Osteoblast (primary cell): ENCODE data around the gene NBAS. TPM values are rescaled to one million over a fixed set of nuclear protein-coding genes. Genes with fewer than 3 reads are reported as not detected.
"Not testable (repeated sequence)": the region's sequence is repeated elsewhere in the genome, so short reads cannot be mapped to it uniquely, and the experiment has no call there.

Experiments
- DNase-seq: peaks from one replicate; pipeline ENCODE4 v3.0.0; 2011; ENCODE audit warnings: low spot score, mixed read lengths; ENCODE audit not compliant: insufficient read length; ENCODE audit errors: missing footprints
- H2AFZ ChIP-seq: 2 replicates; pipeline ENCODE4 v1.6.0; 2011; ENCODE audit warnings: mild to moderate bottlenecking, low read length
- H3K27ac ChIP-seq: 2 replicates; pipeline ENCODE4 v1.5.1; 2011; ENCODE audit warnings: mild to moderate bottlenecking, low read depth, low read length, moderate library complexity
- H3K27me3 ChIP-seq: 2 replicates; pipeline ENCODE4 v1.6.0; 2012; ENCODE audit warnings: mild to moderate bottlenecking, control low read depth, inconsistent platforms, low read length, moderate library complexity; ENCODE audit not compliant: insufficient read depth
- H3K36me3 ChIP-seq: 2 replicates; pipeline ENCODE4 v1.5.1; 2011; ENCODE audit warnings: mild to moderate bottlenecking, low read length, control low read depth, moderate library complexity; ENCODE audit not compliant: insufficient read depth
- H3K4me1 ChIP-seq: 2 replicates; pipeline ENCODE4 v1.5.1; 2011; ENCODE audit warnings: mild to moderate bottlenecking, low read length, control low read depth, moderate library complexity; ENCODE audit not compliant: insufficient read depth
- H3K4me2 ChIP-seq: 2 replicates; pipeline ENCODE4 v1.6.0; 2011; ENCODE audit warnings: mild to moderate bottlenecking, low read length; ENCODE audit not compliant: insufficient read depth
- H3K4me3 ChIP-seq: fragments of 200-600 bp; sonication (generic); 3 replicates; pipeline ENCODE4 v1.5.1; 2012; ENCODE audit warnings: mild to moderate bottlenecking, low read length, inconsistent platforms; ENCODE audit not compliant: insufficient read depth
- H3K79me2 ChIP-seq: 2 replicates; pipeline ENCODE4 v1.6.0; 2012; ENCODE audit warnings: mild to moderate bottlenecking, low read length, control low read depth, inconsistent platforms; ENCODE audit not compliant: insufficient read depth
- H3K9me3 ChIP-seq: 2 replicates; pipeline ENCODE4 v1.5.1; 2011; ENCODE audit warnings: low read depth, low read length, control low read depth
- H4K20me1 ChIP-seq: 2 replicates; pipeline ENCODE4 v1.6.0; 2012; ENCODE audit warnings: mild to moderate bottlenecking, low read length, control low read depth; ENCODE audit not compliant: insufficient read depth
- CTCF ChIP-seq: IDR thresholded peaks from 2 replicates; pipeline ENCODE4 v1.5.1; 2011; ENCODE audit warnings: mild to moderate bottlenecking, low read depth, low read length, moderate library complexity; ENCODE audit errors: extremely low read depth
- total RNA-seq: library from RNA; depleted of rRNA; stranded (reverse); fragments of >200 nt; gene quantifications from 2 replicates; pipeline ENCODE4 v1.2.3, GENCODE V29; 2012

Gene NBAS
- total RNA-seq, 1 donor, result 98.1 TPM

GRCh38 chr2:15521641-15522181, 39.4 kb downstream of the NBAS start:
- H3K27me3 ChIP-seq, result no peaks in the 10 kb centered on the region
- no peak overlapping the region for H3K4me2 ChIP-seq
- H3K9me3 ChIP-seq, result no peaks in the 10 kb centered on the region
- TF ChIP-seq CTCF, result no peak
- no peaks in the 10 kb centered on the region for H3K4me1 ChIP-seq
- no peak overlapping the region for H2AFZ ChIP-seq
- H3K36me3 ChIP-seq, result peaks cover 16% of the 10 kb centered on the region
- H3K79me2 ChIP-seq, result no peaks in the 10 kb centered on the region
- no peak overlapping the region for H3K27ac ChIP-seq
- H4K20me1 ChIP-seq, result no peaks in the 10 kb centered on the region
- H3K4me3 ChIP-seq, result no peak overlapping the region
- no peak for DNase-seq

GRCh38 chr2:15520346-15520745, 40.8 kb downstream of the NBAS start:
- no peak overlapping the region for H2AFZ ChIP-seq

GRCh38 chr2:15518759-15519158, 42.4 kb downstream of the NBAS start:
- not testable (repeated sequence) for H3K9me3 ChIP-seq, H3K4me1 ChIP-seq, H3K4me3 ChIP-seq, H2AFZ ChIP-seq, H3K27me3 ChIP-seq, H3K27ac ChIP-seq, DNase-seq, H3K79me2 ChIP-seq, H3K4me2 ChIP-seq, H4K20me1 ChIP-seq
- peaks cover 11% of the 10 kb centered on the region for H3K36me3 ChIP-seq

More at GRCh38 chr2:15520346-15520745, 40.8 kb downstream of the NBAS start:
- H3K4me1 ChIP-seq, result no peaks in the 10 kb centered on the region
- TF ChIP-seq CTCF, result no peak
- no peaks in the 10 kb centered on the region for H4K20me1 ChIP-seq
- H3K4me3 ChIP-seq, result no peak overlapping the region
- no peaks in the 10 kb centered on the region for H3K79me2 ChIP-seq
- no peak overlapping the region for H3K4me2 ChIP-seq
- no peaks in the 10 kb centered on the region for H3K27me3 ChIP-seq
- no peaks in the 10 kb centered on the region for H3K9me3 ChIP-seq
- no peak overlapping the region for H3K27ac ChIP-seq
- no peak for DNase-seq
- peaks cover 17% of the 10 kb centered on the region for H3K36me3 ChIP-seq

- Histone ChIP-seq H4K20me1 (no peaks in the 10 kb centered on the region), H2AFZ (no peak overlapping the region), H3K4me2 (no peak overlapping the region), H3K27me3 (no peaks in the 10 kb centered on the region), H3K9me3 (no peaks in the 10 kb centered on the region), H3K4me3 (no peak overlapping the region), H3K79me2 (no peaks in the 10 kb centered on the region), H3K27ac (no peak overlapping the region), H3K4me1 (no peaks in the 10 kb centered on the region), H3K36me3 (peaks cover 8% of the 10 kb centered on the region)
- DNase-seq, result no peak
- no peak for TF ChIP-seq CTCF
These were observed 43.3 kb downstream of the NBAS start for GRCh38 chr2:15517793-15518192.
